Occipital lobe (tissue), 2 donors: ENCODE results near the gene PANX1. TPM values are rescaled to one million over a fixed set of nuclear protein-coding genes. Genes with fewer than 3 reads are reported as not detected.
A peak's percentile ranks its signal among the peaks of the same experiment; 100 is the strongest.
"Not testable (repeated sequence)": the region's sequence is repeated elsewhere in the genome, so short reads cannot be mapped to it uniquely, and the experiment has no call there.

Source experiments
- DNase-seq: peaks from one replicate; lab custom pipeline; 2025; lab: John Stamatoyannopoulos, UW
- total RNA-seq: library from RNA; depleted of rRNA; stranded (reverse); fragments of >200 nt; gene quantifications from one replicate; pipeline ENCODE4 v1.2.3, GENCODE V29; 2014

Gene PANX1
- total RNA-seq, 1 donor from 2014 or later: 191 TPM

GRCh38 chr11:94149431-94150017, 20.9 kb downstream of the PANX1 start:
- no peak for DNase-seq

- no peak for DNase-seq
Measured at GRCh38 chr11:94150056-94150455, 21.4 kb downstream of the PANX1 start.

- DNase-seq: no peak
Measured at GRCh38 chr11:94150704-94151685, 22.4 kb downstream of the PANX1 start.

- no peak for DNase-seq
Measured at GRCh38 chr11:94151903-94152677, 23.4 kb downstream of the PANX1 start.

- no peak for DNase-seq
Measured at GRCh38 chr11:94152678-94153065, 24.0 kb downstream of the PANX1 start.

GRCh38 chr11:94153320-94153719, 24.7 kb downstream of the PANX1 start:
- no peak for DNase-seq

- no peak for DNase-seq
Measured at GRCh38 chr11:94154095-94154856, 25.6 kb downstream of the PANX1 start.

- not testable (repeated sequence) for DNase-seq
Measured at GRCh38 chr11:94157339-94157738, 28.7 kb downstream of the PANX1 start.

- no peak for DNase-seq
Measured at GRCh38 chr11:94168882-94169281, 40.2 kb downstream of the PANX1 start.

- DNase-seq: no peak
Measured at GRCh38 chr11:94169516-94169915, 40.9 kb downstream of the PANX1 start.

GRCh38 chr11:94169930-94170545, 41.4 kb downstream of the PANX1 start:
- no peak for DNase-seq

- DNase-seq: no peak
Measured at GRCh38 chr11:94170953-94171352, 42.3 kb downstream of the PANX1 start.

GRCh38 chr11:94171693-94172440, 43.2 kb downstream of the PANX1 start:
- DNase-seq: no peak

GRCh38 chr11:94175535-94175934, 46.9 kb downstream of the PANX1 start:
- no peak for DNase-seq

GRCh38 chr11:94178331-94178730, 49.7 kb downstream of the PANX1 start:
- DNase-seq: no peak

- DNase-seq: no peak
Measured at GRCh38 chr11:94179696-94180095, 51.1 kb downstream of the PANX1 start.

- DNase-seq: no peak
Measured at GRCh38 chr11:94181526-94181925, 52.9 kb downstream of the PANX1 start.

GRCh38 chr11:94181943-94182342, 53.3 kb downstream of the PANX1 start:
- no peak for DNase-seq

GRCh38 chr11:94183251-94183885, 54.7 kb downstream of the PANX1 start:
- no peak for DNase-seq

GRCh38 chr11:94183886-94184264, 55.2 kb downstream of the PANX1 start:
- peak; percentile 8 for DNase-seq
